ENCODE data around the gene CELF4.

Gene CELF4

GRCh38 chr18:37380546-37381110 lies 185.0 kb downstream of the CELF4 start:
- in situ Hi-C loops (cut with MboI; ENCODE audit: low pct_unique_long_range_greater_than_20kb, low sequenced_read_pairs, unreplicated experiment): no loop called here
- TF ChIP-seq, protein P1, sequence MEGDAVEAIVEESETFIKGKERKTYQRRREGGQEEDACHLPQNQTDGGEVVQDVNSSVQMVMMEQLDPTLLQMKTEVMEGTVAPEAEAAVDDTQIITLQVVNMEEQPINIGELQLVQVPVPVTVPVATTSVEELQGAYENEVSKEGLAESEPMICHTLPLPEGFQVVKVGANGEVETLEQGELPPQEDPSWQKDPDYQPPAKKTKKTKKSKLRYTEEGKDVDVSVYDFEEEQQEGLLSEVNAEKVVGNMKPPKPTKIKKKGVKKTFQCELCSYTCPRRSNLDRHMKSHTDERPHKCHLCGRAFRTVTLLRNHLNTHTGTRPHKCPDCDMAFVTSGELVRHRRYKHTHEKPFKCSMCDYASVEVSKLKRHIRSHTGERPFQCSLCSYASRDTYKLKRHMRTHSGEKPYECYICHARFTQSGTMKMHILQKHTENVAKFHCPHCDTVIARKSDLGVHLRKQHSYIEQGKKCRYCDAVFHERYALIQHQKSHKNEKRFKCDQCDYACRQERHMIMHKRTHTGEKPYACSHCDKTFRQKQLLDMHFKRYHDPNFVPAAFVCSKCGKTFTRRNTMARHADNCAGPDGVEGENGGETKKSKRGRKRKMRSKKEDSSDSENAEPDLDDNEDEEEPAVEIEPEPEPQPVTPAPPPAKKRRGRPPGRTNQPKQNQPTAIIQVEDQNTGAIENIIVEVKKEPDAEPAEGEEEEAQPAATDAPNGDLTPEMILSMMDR (IDR thresholded peaks at IDR 0.05; ENCODE audit: extremely low read depth, insufficient read depth, missing control alignments): no peak
- no peak for DNase-seq (ENCODE audit: low spot score)

DNA sequence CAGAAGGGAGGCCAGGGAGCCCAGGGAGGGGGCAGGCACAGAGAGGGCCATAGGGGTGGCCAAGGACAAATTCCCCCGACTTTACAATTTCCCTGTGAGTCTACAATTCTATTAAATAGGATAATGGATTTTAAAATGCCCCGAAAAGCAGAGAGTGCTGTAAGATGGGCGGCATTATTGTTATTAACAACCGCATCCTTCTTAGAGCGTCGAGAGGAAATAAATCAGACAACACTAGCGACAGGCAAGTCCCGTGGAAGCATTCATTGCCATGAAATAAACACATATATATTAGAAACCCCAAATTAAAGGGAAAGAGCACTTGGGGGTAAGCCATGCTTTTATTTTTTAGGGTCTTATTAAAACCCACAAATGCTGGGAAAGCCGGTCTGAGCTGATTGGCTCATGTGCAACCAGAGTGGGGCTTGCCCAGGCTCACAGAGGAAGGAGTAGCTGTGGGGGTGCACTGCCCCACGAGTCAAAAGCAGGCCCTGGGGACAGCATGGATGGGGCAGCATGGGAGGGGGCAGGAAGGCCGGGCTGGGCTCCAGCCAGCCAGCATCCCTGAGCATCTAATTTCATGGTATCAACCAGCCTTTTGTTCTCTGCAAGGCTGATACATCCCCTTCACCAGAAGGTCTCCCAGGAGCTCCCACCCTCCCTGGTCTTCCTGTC lies 187.1 kb downstream of the CELF4 start:
- in situ Hi-C loops (cut with MboI; ENCODE audit: low pct_unique_long_range_greater_than_20kb, low sequenced_read_pairs, unreplicated experiment): no loop called here
- TF ChIP-seq, protein P1 (IDR thresholded peaks at IDR 0.05; ENCODE audit: extremely low read depth, insufficient read depth, missing control alignments): no peak
- no peak for DNase-seq (ENCODE audit: low spot score)

DNA sequence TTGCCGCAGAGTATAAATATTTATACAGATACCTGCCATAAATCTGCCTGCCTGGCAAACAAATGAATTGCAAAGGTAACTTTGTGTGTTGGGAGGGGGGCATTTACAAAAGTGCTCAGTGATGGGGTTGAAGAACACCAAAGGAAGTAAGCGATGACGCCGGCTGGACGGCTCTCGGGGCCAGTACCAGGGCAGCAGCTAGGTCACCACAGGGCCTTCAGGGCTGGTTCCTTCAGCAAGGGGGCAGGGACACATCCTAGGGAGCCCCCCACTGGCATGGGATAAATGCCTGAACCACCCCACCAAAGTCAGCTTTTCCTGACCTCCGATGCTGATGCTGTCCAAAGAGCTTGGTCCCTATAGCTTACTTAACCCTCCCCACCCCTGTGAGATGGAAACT lies 190.4 kb downstream of the CELF4 start:
- in situ Hi-C loops (cut with MboI; ENCODE audit: low pct_unique_long_range_greater_than_20kb, low sequenced_read_pairs, unreplicated experiment): no loop called here
- DNase-seq (ENCODE audit: low spot score): no peak
- TF ChIP-seq, protein P1 (IDR thresholded peaks at IDR 0.05; ENCODE audit: extremely low read depth, insufficient read depth, missing control alignments): no peak

DNA sequence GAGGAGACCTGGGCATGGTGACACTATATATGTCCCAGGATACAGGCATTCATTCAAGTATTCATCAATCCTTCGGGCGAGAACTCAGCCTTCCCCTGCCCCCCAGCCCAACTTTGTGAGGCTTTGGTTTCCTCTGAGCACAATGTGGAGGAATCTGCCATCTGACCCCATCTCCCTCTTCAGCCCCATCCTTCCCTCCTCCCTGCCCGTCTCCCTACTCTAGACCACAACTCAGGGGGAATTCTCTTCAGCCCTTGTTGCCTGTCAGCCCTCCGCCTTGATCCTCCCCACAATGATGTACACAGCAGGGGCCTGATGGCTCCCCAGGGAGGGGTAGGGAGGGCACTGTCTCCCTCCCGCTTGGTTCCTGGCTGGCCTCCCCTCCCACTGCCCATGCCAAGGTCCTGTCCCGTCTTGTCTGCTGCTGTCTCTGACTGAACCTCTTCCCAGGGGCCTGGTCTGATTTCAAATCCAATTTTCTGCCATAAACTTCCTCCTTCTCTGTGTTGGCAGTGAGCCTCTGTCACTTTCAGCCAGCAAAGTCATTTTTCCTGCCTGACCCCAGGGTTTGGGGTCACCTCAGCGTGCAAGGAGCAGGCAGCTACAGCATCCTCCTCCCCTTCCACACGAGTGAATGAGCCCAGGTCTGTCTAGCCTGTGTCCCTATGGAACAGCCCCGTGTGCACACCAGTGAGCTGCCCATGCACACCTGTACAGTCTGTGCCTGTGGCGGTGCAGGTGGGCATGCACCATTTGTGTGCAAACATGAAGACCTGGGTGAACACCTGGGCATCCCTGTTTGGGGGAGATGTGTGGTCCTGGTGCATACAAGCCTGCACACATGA lies 197.3 kb downstream of the CELF4 start:
- TF ChIP-seq, protein P1 (IDR thresholded peaks at IDR 0.05; ENCODE audit: extremely low read depth, insufficient read depth, missing control alignments): no peak
- in situ Hi-C loops (cut with MboI; ENCODE audit: low pct_unique_long_range_greater_than_20kb, low sequenced_read_pairs, unreplicated experiment): no loop called here
- no peak for DNase-seq (ENCODE audit: low spot score)

GRCh38 chr18:37364237-37364636 lies 201.4 kb downstream of the CELF4 start:
- in situ Hi-C loops (cut with MboI; ENCODE audit: low pct_unique_long_range_greater_than_20kb, low sequenced_read_pairs, unreplicated experiment): no loop called here
- DNase-seq (ENCODE audit: low spot score): no peak
- TF ChIP-seq, protein P1 (IDR thresholded peaks at IDR 0.05; ENCODE audit: extremely low read depth, insufficient read depth, missing control alignments): no peak

DNA sequence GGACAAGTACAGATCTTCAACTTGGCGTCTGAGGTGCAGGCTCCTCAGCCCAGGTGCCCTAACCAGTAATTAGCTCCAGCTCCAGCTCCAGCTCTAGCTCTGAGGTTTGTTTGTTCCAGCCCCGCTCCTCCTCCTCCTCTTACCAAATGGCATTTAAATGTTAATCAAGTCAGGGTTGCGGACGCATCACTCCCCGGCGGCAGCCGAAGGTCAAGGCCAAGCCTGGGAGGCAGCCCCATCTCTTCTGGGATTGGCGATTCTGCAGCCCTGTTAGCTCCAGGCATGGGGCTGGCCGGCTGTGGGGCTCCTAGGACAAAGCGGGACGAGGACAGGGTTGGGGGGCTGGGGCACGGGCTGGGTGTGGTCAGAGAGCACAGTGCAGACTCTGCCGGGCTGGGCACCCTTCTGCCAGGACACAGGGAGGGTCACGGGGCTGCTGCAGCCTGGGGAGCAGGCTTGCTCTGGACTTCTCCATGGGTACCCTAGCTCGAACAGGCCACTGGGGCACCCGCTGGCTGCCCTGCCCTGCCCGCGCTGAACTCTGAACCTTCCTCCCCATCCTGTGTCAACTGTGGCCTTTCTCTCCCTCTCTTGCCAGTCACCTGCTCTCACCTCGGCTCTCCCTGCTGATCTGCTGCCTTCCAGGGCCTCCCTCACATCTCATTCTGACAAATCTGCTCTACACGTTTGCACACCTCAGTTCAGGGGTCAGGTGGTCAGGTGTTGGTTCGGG lies 203.3 kb downstream of the CELF4 start:
- DNase-seq (ENCODE audit: low spot score): no peak
- TF ChIP-seq, protein P1 (IDR thresholded peaks at IDR 0.05; ENCODE audit: extremely low read depth, insufficient read depth, missing control alignments): no peak
- in situ Hi-C loops (cut with MboI; ENCODE audit: low pct_unique_long_range_greater_than_20kb, low sequenced_read_pairs, unreplicated experiment): no loop called here
